Body of pancreas (tissue), 4 donors: ENCODE results near the gene SUPT3H.

Source experiments
- CTCF ChIP-seq, 7 experiments: fragments of 450-650 bp in 4 of 7; fragments of 200-600 bp in 3 of 7; sonication (generic) in 3 of 7; IDR thresholded peaks; one replicate each; pipeline ENCODE4 v1.5.1; 2016 to 2019; ENCODE audit warnings: antibody characterized with exemption in 7 of 7
- POLR2A ChIP-seq, 3 donors: fragments of 450-650 bp; IDR thresholded peaks; one replicate each; pipeline ENCODE4 v1.6.1; 2016; ENCODE audit warnings: antibody characterized with exemption in 3 of 3, mild to moderate bottlenecking in 2 of 3

GRCh38 chr6:45123023-45123422, 254.7 kb downstream of the SUPT3H start:
- no peak for TF ChIP-seq CTCF (IDR thresholded peaks at IDR 0.05)
- no peak for TF ChIP-seq POLR2A (IDR thresholded peaks at IDR 0.05)
